Measurements from ENCODE around the gene PIH1D2. TPM values are rescaled to one million over a fixed set of nuclear protein-coding genes. Genes with fewer than 3 reads are reported as not detected.
"Not testable (repeated sequence)": the region's sequence is repeated elsewhere in the genome, so short reads cannot be mapped to it uniquely, and the experiment has no call there.

PIH1D2 gene
- total and polyA plus RNA-seq, 10 donors: 0.18 to 2.2 (median 0.67) TPM

- Histone ChIP-seq H3K4me3 (no peak overlapping the region), H3K9me3 (no peaks in the 10 kb centered on the region), H3K4me1 (no peaks in the 10 kb centered on the region), H3K27ac (no peak overlapping the region), H3K27me3 (replicated peaks in 1 of 7) (no peaks in the 10 kb centered on the region), H3K36me3 (peaks cover 0 to 99% (median 66%) of the 10 kb centered on the region in 6 donors)
- 92 to 97% (median 95%) methylated on average over 3 of the region's 3 CpGs for WGBS, 5 donors
- no peak for DNase-seq
- intact Hi-C loops (cut with DNase I; ENCODE audit: low total_unique reads): no loop called here
- TF ChIP-seq CTCF (IDR thresholded peaks at IDR 0.05 in 8 of 11, conservative IDR thresholded peaks at IDR 0.05 in 3 of 11): no peak
- no peak for TF ChIP-seq POLR2AphosphoS5 (IDR thresholded peaks at IDR 0.05)
- no peak for TF ChIP-seq POLR2A (IDR thresholded peaks at IDR 0.05)
These were observed 39.9 kb downstream of the PIH1D2 start for GRCh38 chr11:112033902-112034301.

- Histone ChIP-seq H3K4me1 (peaks cover 0 to 12% (median 7%) of the 10 kb centered on the region in 6 donors), H3K27me3 (replicated peaks in 1 of 7) (no peaks in the 10 kb centered on the region), H3K27ac (no peak overlapping the region), H3K9me3 (no peaks in the 10 kb centered on the region), H3K4me3 (no peak overlapping the region), H3K36me3 (peaks cover 0 to 68% (median 46%) of the 10 kb centered on the region in 6 donors)
- intact Hi-C loops (cut with DNase I; ENCODE audit: low total_unique reads): no loop called here
- TF ChIP-seq CTCF (IDR thresholded peaks at IDR 0.05 in 8 of 11, conservative IDR thresholded peaks at IDR 0.05 in 3 of 11): no peak
- TF ChIP-seq POLR2AphosphoS5 (IDR thresholded peaks at IDR 0.05): no peak
- no peak for TF ChIP-seq POLR2A (IDR thresholded peaks at IDR 0.05)
- whole genome bisulfite sequencing, 5 donors: 92 to 98% (median 96%) methylated on average over 2 of the region's 2 CpGs
- no peak for DNase-seq
These were observed 44.4 kb downstream of the PIH1D2 start for GRCh38 chr11:112029460-112029859.

- H3K9me3 ChIP-seq; H3K4me3 ChIP-seq; H3K27ac ChIP-seq; H3K27me3 ChIP-seq (replicated peaks in 1 of 7); DNase-seq; intact Hi-C loops (cut with DNase I; ENCODE audit: low total_unique reads): not testable (repeated sequence)
- Histone ChIP-seq H3K36me3 (peaks cover 0 to 42% (median 30%) of the 10 kb centered on the region in 6 donors), H3K4me1 (peaks cover 8 to 30% (median 22%) of the 10 kb centered on the region in 6 donors)
- 91 to 98% (median 92%) methylated on average over 5 to 37 of the region's 49 CpGs for WGBS, 5 donors
These were observed 46.9 kb downstream of the PIH1D2 start for GRCh38 chr11:112026784-112027410.

- Histone ChIP-seq H3K4me1 (peaks cover 8 to 30% (median 22%) of the 10 kb centered on the region in 6 donors), H3K36me3 (peaks cover 0 to 30% (median 24%) of the 10 kb centered on the region in 6 donors), H3K27me3 (replicated peaks in 1 of 7) (no peaks in the 10 kb centered on the region), H3K4me3 (peak overlapping the region; percentile 58 to 88 (median 82)), H3K9me3 (no peaks in the 10 kb centered on the region), H3K27ac (peak overlapping the region; percentile 69 to 94 (median 92))
- intact Hi-C loops (cut with DNase I; ENCODE audit: low total_unique reads): no loop called here
- WGBS, 5 donors: 0% methylated on average over 3 to 8 of the region's 8 CpGs
- TF ChIP-seq POLR2AphosphoS5 (IDR thresholded peaks at IDR 0.05): no peak
- no peak for TF ChIP-seq POLR2A (IDR thresholded peaks at IDR 0.05)
- no peak for TF ChIP-seq CTCF (IDR thresholded peaks at IDR 0.05 in 8 of 11, conservative IDR thresholded peaks at IDR 0.05 in 3 of 11)
- no peak for DNase-seq
These were observed 48.1 kb downstream of the PIH1D2 start for GRCh38 chr11:112025707-112026106.

Data from spleen (tissue), 11 donors.